ENCODE data around the gene RASD1.

The RASD1 gene

GRCh38 chr17:17496189-17497064, at the start of gene RASD1:
Gene RASD1, minus strand, starts transcription at chr17:17496395. Its CDS starts 214 bp downstream, at chr17:17496181.
- DNase-seq (ENCODE audit: low spot score) = peak; percentile 80

- DNase-seq (ENCODE audit: low spot score) = no peak
Measured at GRCh38 chr17:17545984-17546383, 49.8 kb upstream of the RASD1 start.

GRCh38 chr17:17545031-17545820, 49.0 kb upstream of the RASD1 start:
- DNase-seq (ENCODE audit: low spot score) = no peak

- no peak for DNase-seq (ENCODE audit: low spot score)
Measured at GRCh38 chr17:17542906-17543635, 46.9 kb upstream of the RASD1 start.

- no peak for DNase-seq (ENCODE audit: low spot score)
Measured at GRCh38 chr17:17541640-17542001, 45.4 kb upstream of the RASD1 start.

GRCh38 chr17:17540935-17541639, 44.9 kb upstream of the RASD1 start:
- no peak for DNase-seq (ENCODE audit: low spot score)

- no peak for DNase-seq (ENCODE audit: low spot score)
Measured at GRCh38 chr17:17540278-17540906, 44.2 kb upstream of the RASD1 start.

GRCh38 chr17:17539591-17539990, 43.4 kb upstream of the RASD1 start:
- DNase-seq (ENCODE audit: low spot score) = no peak

GRCh38 chr17:17538417-17539391, 42.5 kb upstream of the RASD1 start:
- no peak for DNase-seq (ENCODE audit: low spot score)

- DNase-seq (ENCODE audit: low spot score) = no peak
Measured at GRCh38 chr17:17537311-17538099, 41.3 kb upstream of the RASD1 start.

- DNase-seq (ENCODE audit: low spot score) = no peak
Measured at GRCh38 chr17:17536702-17537101, 40.5 kb upstream of the RASD1 start.

GRCh38 chr17:17535957-17536356, 39.8 kb upstream of the RASD1 start:
- DNase-seq (ENCODE audit: low spot score) = no peak

- no peak for DNase-seq (ENCODE audit: low spot score)
Measured at GRCh38 chr17:17533901-17534441, 37.8 kb upstream of the RASD1 start.

- DNase-seq (ENCODE audit: low spot score) = no peak
Measured at GRCh38 chr17:17532991-17533390, 36.8 kb upstream of the RASD1 start.

GRCh38 chr17:17531156-17531555, 35.0 kb upstream of the RASD1 start:
- DNase-seq (ENCODE audit: low spot score) = no peak

GRCh38 chr17:17528696-17529652, 32.8 kb upstream of the RASD1 start:
- DNase-seq (ENCODE audit: low spot score) = no peak

GRCh38 chr17:17527956-17528500, 31.8 kb upstream of the RASD1 start:
- no peak for DNase-seq (ENCODE audit: low spot score)

GRCh38 chr17:17527534-17527933, 31.3 kb upstream of the RASD1 start:
- DNase-seq (ENCODE audit: low spot score) = no peak

Measured in RKO (cell line).